ENCODE measurements around the gene FAXC. TPM values are rescaled to one million over a fixed set of nuclear protein-coding genes. Genes with fewer than 3 reads are reported as not detected.

Gene FAXC
- total and polyA plus RNA-seq, 2 of the 13 experiments (the other 11 are each of a cell fraction or from before 2014, with no cell fraction given), result 0.11 to 0.63 TPM

DNA sequence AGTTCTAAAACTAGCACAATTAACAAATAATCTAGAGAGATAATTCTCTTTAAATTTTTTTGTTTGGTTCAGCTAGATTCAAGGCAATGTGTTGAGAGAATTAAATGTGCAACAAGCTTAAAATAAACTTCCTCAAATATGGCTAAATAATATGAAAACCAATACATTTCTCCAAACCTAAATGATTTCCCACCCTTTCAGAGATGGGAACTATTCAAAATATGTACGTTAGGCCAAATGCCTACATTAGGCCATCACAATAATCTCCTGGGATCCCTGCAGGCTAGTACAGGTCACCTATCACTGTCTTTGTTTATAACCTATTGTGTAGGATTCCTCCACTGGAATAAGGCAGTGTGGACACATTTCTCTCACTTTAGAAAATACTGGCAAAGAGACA, 1.7 kb downstream of the FAXC start:
- H3K4me2 ChIP-seq (ENCODE audit: low read depth, low read length), result no peak overlapping the region
- BruUV-seq (replicated peaks), result no TSS peak
- POLR2A ChIA-PET, result interaction anchor here (1.3 kb wide), 1 partner anchor 77 kb away, joined by 5 read pairs; the partner anchor contains the start of gene PNISR

More for the DNA sequence above, 1.7 kb downstream of the FAXC start:
- intact Hi-C loops (cut with micrococcal nuclease; ENCODE audit: unreplicated experiment), result no loop called here
- Histone ChIP-seq H3K9ac (ENCODE audit: insufficient read depth, low read depth, low read length) (no peak overlapping the region), H3K27me3 (ENCODE audit: control insufficient read depth in 1 of 2, insufficient read depth in 2 of 2, low read length in 2 of 2) (peaks cover 0 to 37% of the 10 kb centered on the region in 2 experiments; a peak in 4 of 5 replicates), H3K27ac (ENCODE audit: extremely low read length, insufficient read depth, low read length) (no peak overlapping the region), H2AFZ (ENCODE audit: low read length) (no peak overlapping the region), H3K36me3 (replicated peaks in 1 of 2; ENCODE audit: control insufficient read depth in 1 of 2, insufficient read depth in 2 of 2, low read length in 2 of 2) (no peaks in the 10 kb centered on the region), H3K9me3 (ENCODE audit: low read length) (no peaks in the 10 kb centered on the region), H3K4me1 (ENCODE audit: insufficient read depth, low read length) (peaks cover 14% of the 10 kb centered on the region), H3K79me2 (ENCODE audit: insufficient read depth, low read length) (no peaks in the 10 kb centered on the region), H3K4me3 (replicated peaks in 1 of 3; ENCODE audit: insufficient read depth in 1 of 3, low read depth in 2 of 3, low read length in 3 of 3) (no peak overlapping the region), H4K20me1 (ENCODE audit: insufficient read depth, low read length) (no peaks in the 10 kb centered on the region)
- TF ChIP-seq BRD4 (CRISPR knock-in tag; IDR thresholded peaks at IDR 0.05) (no peak), ZBTB1 (CRISPR knock-in tag; IDR thresholded peaks at IDR 0.05; ENCODE audit: borderline replicate concordance) (no peak), SMAD3 (CRISPR knock-in tag; IDR thresholded peaks at IDR 0.05) (no peak), CBX5 (CRISPR knock-in tag; IDR thresholded peaks at IDR 0.05; ENCODE audit: borderline replicate concordance) (no peak), HNRNPK (IDR thresholded peaks at IDR 0.05; ENCODE audit: low read depth, low read length, poor library complexity, severe bottlenecking) (no peak), BRCA1 (CRISPR knock-in tag; IDR thresholded peaks at IDR 0.05) (no peak), FOXK2 (IDR thresholded peaks at IDR 0.05) (no peak), ZNF101 (CRISPR knock-in tag; IDR thresholded peaks at IDR 0.05; ENCODE audit: borderline replicate concordance, low read depth) (no peak)
- TF ChIP-seq, protein P1, sequence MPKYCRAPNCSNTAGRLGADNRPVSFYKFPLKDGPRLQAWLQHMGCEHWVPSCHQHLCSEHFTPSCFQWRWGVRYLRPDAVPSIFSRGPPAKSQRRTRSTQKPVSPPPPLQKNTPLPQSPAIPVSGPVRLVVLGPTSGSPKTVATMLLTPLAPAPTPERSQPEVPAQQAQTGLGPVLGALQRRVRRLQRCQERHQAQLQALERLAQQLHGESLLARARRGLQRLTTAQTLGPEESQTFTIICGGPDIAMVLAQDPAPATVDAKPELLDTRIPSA (CRISPR knock-in tag; IDR thresholded peaks at IDR 0.05; ENCODE audit: borderline replicate concordance), result no peak
- TF ChIP-seq, protein P2, sequence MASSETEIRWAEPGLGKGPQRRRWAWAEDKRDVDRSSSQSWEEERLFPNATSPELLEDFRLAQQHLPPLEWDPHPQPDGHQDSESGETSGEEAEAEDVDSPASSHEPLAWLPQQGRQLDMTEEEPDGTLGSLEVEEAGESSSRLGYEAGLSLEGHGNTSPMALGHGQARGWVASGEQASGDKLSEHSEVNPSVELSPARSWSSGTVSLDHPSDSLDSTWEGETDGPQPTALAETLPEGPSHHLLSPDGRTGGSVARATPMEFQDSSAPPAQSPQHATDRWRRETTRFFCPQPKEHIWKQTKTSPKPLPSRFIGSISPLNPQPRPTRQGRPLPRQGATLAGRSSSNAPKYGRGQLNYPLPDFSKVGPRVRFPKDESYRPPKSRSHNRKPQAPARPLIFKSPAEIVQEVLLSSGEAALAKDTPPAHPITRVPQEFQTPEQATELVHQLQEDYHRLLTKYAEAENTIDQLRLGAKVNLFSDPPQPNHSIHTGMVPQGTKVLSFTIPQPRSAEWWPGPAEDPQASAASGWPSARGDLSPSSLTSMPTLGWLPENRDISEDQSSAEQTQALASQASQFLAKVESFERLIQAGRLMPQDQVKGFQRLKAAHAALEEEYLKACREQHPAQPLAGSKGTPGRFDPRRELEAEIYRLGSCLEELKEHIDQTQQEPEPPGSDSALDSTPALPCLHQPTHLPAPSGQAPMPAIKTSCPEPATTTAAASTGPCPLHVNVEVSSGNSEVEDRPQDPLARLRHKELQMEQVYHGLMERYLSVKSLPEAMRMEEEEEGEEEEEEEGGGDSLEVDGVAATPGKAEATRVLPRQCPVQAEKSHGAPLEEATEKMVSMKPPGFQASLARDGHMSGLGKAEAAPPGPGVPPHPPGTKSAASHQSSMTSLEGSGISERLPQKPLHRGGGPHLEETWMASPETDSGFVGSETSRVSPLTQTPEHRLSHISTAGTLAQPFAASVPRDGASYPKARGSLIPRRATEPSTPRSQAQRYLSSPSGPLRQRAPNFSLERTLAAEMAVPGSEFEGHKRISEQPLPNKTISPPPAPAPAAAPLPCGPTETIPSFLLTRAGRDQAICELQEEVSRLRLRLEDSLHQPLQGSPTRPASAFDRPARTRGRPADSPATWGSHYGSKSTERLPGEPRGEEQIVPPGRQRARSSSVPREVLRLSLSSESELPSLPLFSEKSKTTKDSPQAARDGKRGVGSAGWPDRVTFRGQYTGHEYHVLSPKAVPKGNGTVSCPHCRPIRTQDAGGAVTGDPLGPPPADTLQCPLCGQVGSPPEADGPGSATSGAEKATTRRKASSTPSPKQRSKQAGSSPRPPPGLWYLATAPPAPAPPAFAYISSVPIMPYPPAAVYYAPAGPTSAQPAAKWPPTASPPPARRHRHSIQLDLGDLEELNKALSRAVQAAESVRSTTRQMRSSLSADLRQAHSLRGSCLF (CRISPR knock-in tag; IDR thresholded peaks at IDR 0.05; ENCODE audit: borderline replicate concordance), result no peak
- TF ChIP-seq, protein P3, sequence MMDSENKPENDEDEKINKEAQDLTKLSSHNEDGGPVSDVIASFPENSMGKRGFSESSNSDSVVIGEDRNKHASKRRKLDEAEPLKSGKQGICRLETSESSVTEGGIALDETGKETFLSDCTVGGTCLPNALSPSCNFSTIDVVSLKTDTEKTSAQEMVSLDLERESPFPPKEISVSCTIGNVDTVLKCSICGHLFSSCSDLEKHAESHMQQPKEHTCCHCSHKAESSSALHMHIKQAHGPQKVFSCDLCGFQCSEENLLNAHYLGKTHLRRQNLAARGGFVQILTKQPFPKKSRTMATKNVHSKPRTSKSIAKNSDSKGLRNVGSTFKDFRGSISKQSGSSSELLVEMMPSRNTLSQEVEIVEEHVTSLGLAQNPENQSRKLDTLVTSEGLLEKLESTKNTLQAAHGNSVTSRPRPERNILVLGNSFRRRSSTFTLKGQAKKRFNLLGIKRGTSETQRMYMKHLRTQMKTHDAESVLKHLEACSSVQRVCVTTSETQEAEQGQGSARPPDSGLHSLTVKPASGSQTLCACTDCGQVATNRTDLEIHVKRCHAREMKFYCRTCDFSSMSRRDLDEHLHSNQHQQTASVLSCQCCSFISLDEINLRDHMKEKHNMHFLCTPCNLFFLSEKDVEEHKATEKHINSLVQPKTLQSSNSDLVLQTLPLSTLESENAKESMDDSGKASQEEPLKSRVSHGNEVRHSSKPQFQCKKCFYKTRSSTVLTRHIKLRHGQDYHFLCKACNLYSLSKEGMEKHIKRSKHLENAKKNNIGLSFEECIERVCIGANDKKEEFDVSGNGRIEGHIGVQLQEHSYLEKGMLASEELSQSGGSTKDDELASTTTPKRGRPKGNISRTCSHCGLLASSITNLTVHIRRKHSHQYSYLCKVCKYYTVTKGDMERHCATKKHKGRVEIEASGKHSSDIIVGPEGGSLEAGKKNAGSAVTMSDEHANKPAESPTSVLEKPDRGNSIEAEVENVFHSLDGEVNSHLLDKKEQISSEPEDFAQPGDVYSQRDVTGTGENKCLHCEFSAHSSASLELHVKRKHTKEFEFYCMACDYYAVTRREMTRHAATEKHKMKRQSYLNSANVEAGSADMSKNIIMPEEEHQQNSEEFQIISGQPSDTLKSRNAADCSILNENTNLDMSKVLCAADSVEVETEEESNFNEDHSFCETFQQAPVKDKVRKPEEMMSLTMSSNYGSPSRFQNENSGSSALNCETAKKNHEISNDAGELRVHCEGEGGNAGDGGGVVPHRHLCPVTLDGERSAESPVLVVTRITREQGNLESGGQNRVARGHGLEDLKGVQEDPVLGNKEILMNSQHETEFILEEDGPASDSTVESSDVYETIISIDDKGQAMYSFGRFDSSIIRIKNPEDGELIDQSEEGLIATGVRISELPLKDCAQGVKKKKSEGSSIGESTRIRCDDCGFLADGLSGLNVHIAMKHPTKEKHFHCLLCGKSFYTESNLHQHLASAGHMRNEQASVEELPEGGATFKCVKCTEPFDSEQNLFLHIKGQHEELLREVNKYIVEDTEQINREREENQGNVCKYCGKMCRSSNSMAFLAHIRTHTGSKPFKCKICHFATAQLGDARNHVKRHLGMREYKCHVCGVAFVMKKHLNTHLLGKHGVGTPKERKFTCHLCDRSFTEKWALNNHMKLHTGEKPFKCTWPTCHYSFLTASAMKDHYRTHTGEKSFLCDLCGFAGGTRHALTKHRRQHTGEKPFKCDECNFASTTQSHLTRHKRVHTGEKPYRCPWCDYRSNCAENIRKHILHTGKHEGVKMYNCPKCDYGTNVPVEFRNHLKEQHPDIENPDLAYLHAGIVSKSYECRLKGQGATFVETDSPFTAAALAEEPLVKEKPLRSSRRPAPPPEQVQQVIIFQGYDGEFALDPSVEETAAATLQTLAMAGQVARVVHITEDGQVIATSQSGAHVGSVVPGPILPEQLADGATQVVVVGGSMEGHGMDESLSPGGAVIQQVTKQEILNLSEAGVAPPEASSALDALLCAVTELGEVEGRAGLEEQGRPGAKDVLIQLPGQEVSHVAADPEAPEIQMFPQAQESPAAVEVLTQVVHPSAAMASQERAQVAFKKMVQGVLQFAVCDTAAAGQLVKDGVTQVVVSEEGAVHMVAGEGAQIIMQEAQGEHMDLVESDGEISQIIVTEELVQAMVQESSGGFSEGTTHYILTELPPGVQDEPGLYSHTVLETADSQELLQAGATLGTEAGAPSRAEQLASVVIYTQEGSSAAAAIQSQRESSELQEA (CRISPR knock-in tag; IDR thresholded peaks at IDR 0.05; ENCODE audit: not compliant biosample characterization), result no peak
- FAIRE-seq (no peak), ATAC-seq (no peak), DNase-seq (ENCODE audit: low spot score) (no peak)
- CTCF ChIA-PET (ENCODE audit: low intra/inter-chr PET ratio, low total read pairs), result no interaction called here
- WGBS (ENCODE audit: low lambda C conversion rate), result 17% methylated on average over 1 of the region's 1 CpG
- in situ Hi-C loops (cut with HindIII; ENCODE audit: extremely low pct_ligation_motif_present, low pct_unique_long_range_greater_than_20kb), result loop anchor here (25.0 kb wide), 1 partner anchor 464 kb away; no protein-coding TSS in a partner anchor
